ENCODE results near the gene CALCOCO1. TPM values are rescaled to one million over a fixed set of nuclear protein-coding genes. Genes with fewer than 3 reads are reported as not detected.
A peak's percentile ranks its signal among the peaks of the same experiment; 100 is the strongest.

The CALCOCO1 gene
- total and polyA plus RNA-seq, 2 of the 8 experiments (the other 6 are each of a cell fraction or from before 2014, with no cell fraction given) = 20.3 to 39.3 TPM

- WGBS, 2 experiments (ENCODE audit: extremely low coverage in 1 of 2, insufficient coverage in 1 of 2, insufficient read length in 1 of 2, insufficient replicate concordance in 2 of 2, low coverage in 1 of 2, low lambda C conversion rate in 2 of 2, missing lambda C conversion rate in 1 of 2) = 84% methylated on average over 3 of the region's 3 CpGs; no CpG with 5 or more reads in 1 of the 2 experiments
- H3K4me3 ChIP-seq (ENCODE audit: extremely low read depth in 1 of 4, insufficient read depth in 2 of 4, low read depth in 3 of 4, low read length in 4 of 4) = 0 out of 8 replicates have a peak overlapping the region, but pooled peaks of 1 of the 4 experiments have one; percentile 77
- H2AK5ac ChIP-seq (ENCODE audit: low read depth, low read length) = no peak overlapping the region; the same call in 1 of the 2 replicates
- H4K91ac ChIP-seq (replicated peaks; ENCODE audit: insufficient read length, low read length) = no peak overlapping the region
- peak overlapping the region; percentile 96 to 98; a peak in 2 of 4 replicates for H3K4me2 ChIP-seq (ENCODE audit: insufficient read depth in 1 of 2, low read depth in 2 of 2, low read length in 2 of 2)
- no peak overlapping the region for H3K23ac ChIP-seq (ENCODE audit: insufficient read length)
- H4K20me1 ChIP-seq (replicated peaks in 1 of 2; ENCODE audit: control insufficient read depth in 1 of 2, insufficient read depth in 2 of 2, low read length in 2 of 2) = peaks cover 0 to 3% of the 10 kb centered on the region in 2 experiments
- no peak overlapping the region for H2BK15ac ChIP-seq (ENCODE audit: low read length)
- H2BK12ac ChIP-seq (ENCODE audit: low read depth, low read length) = no peak overlapping the region
- no peak overlapping the region for H4K8ac ChIP-seq (ENCODE audit: extremely low read depth, insufficient read depth, low read length)
- no peak overlapping the region for H4K5ac ChIP-seq (ENCODE audit: insufficient read length, low read depth, low read length)
- H3K18ac ChIP-seq (ENCODE audit: extremely low read depth, low read length) = no peak overlapping the region
- ChIA-PET POLR2A (ENCODE audit: partially characterized antibody) (interaction anchor here (1.0 to 3.1 kb wide), 2 partner anchors 9 to 77 kb away, joined by 3 to 10 read pairs; partner anchors contain the start of gene ATP5MC2), CTCF (ENCODE audit: partially characterized antibody) (interaction anchor here (0.7 to 7.5 kb wide), 10 partner anchors 8 to 455 kb away, joined by 3 to 152 read pairs (median 4); partner anchors contain the start of gene HOXC10)
- H3K56ac ChIP-seq (replicated peaks; ENCODE audit: insufficient read length, low read depth, low read length) = no peak overlapping the region
- no peak overlapping the region for H3K27ac ChIP-seq (ENCODE audit: low read depth, low read length)
- H3K79me1 ChIP-seq (ENCODE audit: low read depth, low read length) = no peaks in the 10 kb centered on the region
- no peak overlapping the region for H3K9ac ChIP-seq (replicated peaks in 1 of 4; ENCODE audit: extremely low read depth in 1 of 4, low read depth in 3 of 4, low read length in 3 of 4)
- H3K9me3 ChIP-seq (ENCODE audit: insufficient read depth in 2 of 2, low read depth in 1 of 2, low read length in 1 of 2) = no peaks in the 10 kb centered on the region
- DNase-seq (ENCODE audit: low read depth in 1 of 2, low spot score in 2 of 2) (no peak), FAIRE-seq (no peak)
- no peaks in the 10 kb centered on the region for H3K79me2 ChIP-seq (ENCODE audit: control insufficient read depth in 1 of 2, insufficient read depth in 2 of 2, low read length in 2 of 2)
- H3K4ac ChIP-seq (replicated peaks; ENCODE audit: insufficient read length, low read depth, low read length) = no peak overlapping the region
- no peak overlapping the region for H3K14ac ChIP-seq (ENCODE audit: insufficient read length)
- H3K23me2 ChIP-seq (ENCODE audit: low read depth, low read length) = peaks cover 16% of the 10 kb centered on the region; the same call in 1 of the 2 replicates
- H3K4me1 ChIP-seq (replicated peaks in 1 of 4; ENCODE audit: control insufficient read depth in 3 of 4, insufficient read depth in 4 of 4, low read length in 3 of 4) = peaks cover 3 to 36% (median 12%) of the 10 kb centered on the region in 4 experiments
- H2BK120ac ChIP-seq (replicated peaks; ENCODE audit: low read depth, low read length) = no peak overlapping the region
- no peak overlapping the region for H2BK5ac ChIP-seq (ENCODE audit: low read depth, low read length)
- H2BK20ac ChIP-seq (ENCODE audit: low read length) = no peak overlapping the region
- no peak overlapping the region for H2AFZ ChIP-seq (ENCODE audit: low read length)
- H3K36me3 ChIP-seq (ENCODE audit: control insufficient read depth in 2 of 4, insufficient read depth in 4 of 4, low read length in 3 of 4) = no peaks in the 10 kb centered on the region
- H3K27me3 ChIP-seq (replicated peaks in 1 of 4; ENCODE audit: control insufficient read depth in 3 of 4, extremely low read depth in 1 of 4, insufficient read depth in 3 of 4, low read length in 3 of 4) = peaks cover 60 to 79% (median 73%) of the 10 kb centered on the region in 4 experiments
- no peak for TF ChIP-seq SIN3A (conservative IDR thresholded peaks at IDR 0.05 in 1 of 2, IDR thresholded peaks at IDR 0.05 in 1 of 2; ENCODE audit: low read depth in 1 of 2, low read length in 2 of 2)
- TF ChIP-seq SIRT6 (IDR thresholded peaks at IDR 0.05; ENCODE audit: low read length) = no peak
- TF ChIP-seq TAF1 (IDR thresholded peaks at IDR 0.05; ENCODE audit: low read depth, low read length) = no peak
- TF ChIP-seq TEAD4 (IDR thresholded peaks at IDR 0.05; ENCODE audit: low read depth, low read length) = no peak
- no peak for TF ChIP-seq CREB1 (IDR thresholded peaks at IDR 0.05)
- no peak for TF ChIP-seq BRCA1 (IDR thresholded peaks at IDR 0.05; ENCODE audit: low read depth, low read length)
- no peak for TF ChIP-seq RAD21 (IDR thresholded peaks at IDR 0.05 in 1 of 2, conservative IDR thresholded peaks at IDR 0.05 in 1 of 2; ENCODE audit: low read depth in 2 of 2, low read length in 2 of 2)
- no peak for TF ChIP-seq ASH2L (IDR thresholded peaks at IDR 0.05; ENCODE audit: low read length)
- no peak for TF ChIP-seq CTBP2 (IDR thresholded peaks at IDR 0.05; ENCODE audit: borderline replicate concordance, insufficient read depth, insufficient read length, low read length)
- TF ChIP-seq USF2 (IDR thresholded peaks at IDR 0.05; ENCODE audit: low read length) = no peak
- no peak for TF ChIP-seq TBP (IDR thresholded peaks at IDR 0.05; ENCODE audit: low read depth, low read length)
- TF ChIP-seq BCL11A (IDR thresholded peaks at IDR 0.05; ENCODE audit: low read depth in 2 of 2, low read length in 2 of 2) = no peak
- TF ChIP-seq YY1 (IDR thresholded peaks at IDR 0.05; ENCODE audit: low read depth, low read length) = no peak
Observed at GRCh38 chr12:53752621-53753020, 25.4 kb upstream of the CALCOCO1 start.
